Uterus (tissue), 4 donors: ENCODE results near the gene CHKA. TPM values are rescaled to one million over a fixed set of nuclear protein-coding genes. Genes with fewer than 3 reads are reported as not detected.

Source experiments
- DNase-seq, 2 donors: peaks; one replicate each; pipeline ENCODE4 v3.0.0-alpha.2; 2019 to 2020
- H3K27ac ChIP-seq, 2 donors: fragments of 200-600 bp; sonication (generic); 1 replicate in 1 of 2; 2 replicates in 1 of 2; pipeline ENCODE4 v1.5.1; 2016 to 2018
- H3K27me3 ChIP-seq, 2 donors: fragments of 200-600 bp; sonication (generic); one replicate each; pipeline ENCODE4 v1.5.1; 2018 to 2019; ENCODE audit warnings: control low read depth in 1 of 2
- H3K36me3 ChIP-seq, 2 donors: fragments of 200-600 bp; sonication (generic); one replicate each; pipeline ENCODE4 v1.5.1; 2019; ENCODE audit warnings: control low read depth in 1 of 2
- H3K4me1 ChIP-seq, 2 donors: fragments of 200-600 bp; sonication (generic); one replicate each; pipeline ENCODE4 v1.5.1; 2018 to 2019; ENCODE audit warnings: control low read depth in 1 of 2
- H3K4me3 ChIP-seq, 2 donors: fragments of 200-600 bp; sonication (generic); 1 replicate in 1 of 2; 2 replicates in 1 of 2; pipeline ENCODE4 v1.5.1; 2018 to 2019; ENCODE audit warnings: mild to moderate bottlenecking in 1 of 2
- H3K9me3 ChIP-seq, 2 donors: fragments of 200-600 bp; sonication (generic); one replicate each; pipeline ENCODE4 v1.5.1; 2019; ENCODE audit warnings: control low read depth in 1 of 2
- CTCF ChIP-seq, 4 experiments: fragments of 200-600 bp in 2 of 4; fragments of 450-650 bp in 2 of 4; sonication (generic) in 2 of 4; IDR thresholded peaks; one replicate each; pipeline ENCODE4 v1.5.1; 2016 to 2019; ENCODE audit warnings: antibody characterized with exemption in 4 of 4, mild to moderate bottlenecking in 2 of 4, moderate library complexity in 1 of 4
- POLR2A ChIP-seq, 2 donors: fragments of 450-650 bp; IDR thresholded peaks; one replicate each; pipeline ENCODE4 v1.6.1; 2016; ENCODE audit warnings: antibody characterized with exemption in 2 of 2, mild to moderate bottlenecking in 1 of 2, moderate library complexity in 1 of 2
- intact Hi-C: fragments of 100-400 bp; cut with DNase I; formaldehyde crosslinking; loops from one replicate; pipeline ENCODE4 v1.15.1; 2023; ENCODE audit warnings: low total_unique reads
- total RNA-seq, 4 donors: library from RNA; depleted of rRNA in 3 of 4; stranded (reverse); fragments of >200 nt in 3 of 4; gene quantifications; one replicate each; pipeline versions ENCODE4 v1.1.0 to v1.2.4, GENCODE V29; 2014 to 2023
- donor health status: DM: yes; HTN: yes; CAD: no.

Gene CHKA
- total RNA-seq, 4 donors from 2014 or later, result 21.8 to 57.1 (median 30.3) TPM

- no peak for DNase-seq
- Histone ChIP-seq H3K4me3 (no peak overlapping the region), H3K9me3 (no peaks in the 10 kb centered on the region), H3K27ac (no peak overlapping the region), H3K27me3 (no peaks in the 10 kb centered on the region), H3K36me3 (no peaks in the 10 kb centered on the region), H3K4me1 (peaks cover 0 to 4% of the 10 kb centered on the region in 2 donors)
- intact Hi-C loops, result no loop called here
- TF ChIP-seq POLR2A (IDR thresholded peaks at IDR 0.05), result no peak
- TF ChIP-seq CTCF (IDR thresholded peaks at IDR 0.05), result no peak
These were observed 104.9 kb downstream of the CHKA start for GRCh38 chr11:68016161-68016903.

- intact Hi-C loops, result no loop called here
- DNase-seq, result no peak
- H3K4me1 ChIP-seq, result peaks cover 0 to 4% of the 10 kb centered on the region in 2 donors
- no peaks in the 10 kb centered on the region for H3K36me3 ChIP-seq
- H3K27ac ChIP-seq, result no peak overlapping the region
- H3K27me3 ChIP-seq, result no peaks in the 10 kb centered on the region
- TF ChIP-seq POLR2A (IDR thresholded peaks at IDR 0.05), result no peak
- TF ChIP-seq CTCF (IDR thresholded peaks at IDR 0.05), result no peak
- no peak overlapping the region for H3K4me3 ChIP-seq
- H3K9me3 ChIP-seq, result no peaks in the 10 kb centered on the region
These were observed 105.7 kb downstream of the CHKA start for GRCh38 chr11:68015467-68015866.

GRCh38 chr11:68014947-68015447 is 106.2 kb downstream of the CHKA start:
- Histone ChIP-seq H3K4me3 (no peak overlapping the region), H3K27me3 (no peaks in the 10 kb centered on the region), H3K4me1 (peaks cover 0 to 4% of the 10 kb centered on the region in 2 donors), H3K9me3 (no peaks in the 10 kb centered on the region), H3K36me3 (no peaks in the 10 kb centered on the region), H3K27ac (no peak overlapping the region)
- intact Hi-C loops, result no loop called here
- TF ChIP-seq POLR2A (IDR thresholded peaks at IDR 0.05), result no peak
- no peak for TF ChIP-seq CTCF (IDR thresholded peaks at IDR 0.05)
- DNase-seq, result no peak

GRCh38 chr11:68014157-68014946 is 106.8 kb downstream of the CHKA start:
- no peak overlapping the region for H3K27ac ChIP-seq
- H3K36me3 ChIP-seq, result no peaks in the 10 kb centered on the region
- H3K4me1 ChIP-seq, result peaks cover 0 to 4% of the 10 kb centered on the region in 2 donors
- no peaks in the 10 kb centered on the region for H3K9me3 ChIP-seq
- no peak overlapping the region for H3K4me3 ChIP-seq
- H3K27me3 ChIP-seq, result no peaks in the 10 kb centered on the region
- no peak for TF ChIP-seq POLR2A (IDR thresholded peaks at IDR 0.05)
- no peak for TF ChIP-seq CTCF (IDR thresholded peaks at IDR 0.05)
- intact Hi-C loops, result no loop called here
- peak in 1 of 2 donors; percentile 55 for DNase-seq
